GM12878 (cell line): ENCODE results near the gene THSD4. TPM values are rescaled to one million over a fixed set of nuclear protein-coding genes. Genes with fewer than 3 reads are reported as not detected.

Experiments
- ATAC-seq: fragments of 200-7000 bp; cut with Tn5 transposase; 3 replicates; pipeline ENCODE4 v1.9.1; 2020; ENCODE audit warnings: mild to moderate bottlenecking, moderate library complexity
- BruUV-seq: library from RNA; stranded (reverse); fragments of 400-500 nt; replicated peaks from 2 replicates; lab custom pipeline; 2021; lab: Mats Ljungman, UMichigan
- CTCF ChIA-PET: fragments of 300-600 bp; sonication (Branson Sonifier 250); formaldehyde crosslinking; extraction: SDS; loops from one replicate; lab custom pipeline; 2021; ENCODE audit warnings: inconsistent platforms; lab: Yijun Ruan, JAX
- POLR2A ChIA-PET: fragments of 350-600 bp; formaldehyde crosslinking; extraction: SDS; loops from one replicate; lab custom pipeline; 2021; ENCODE audit warnings: inconsistent platforms; lab: Charles Lee
- RAD21 ChIA-PET: fragments of 300-600 bp; sonication (Branson Sonifier 250); formaldehyde crosslinking; loops from one replicate; lab custom pipeline; 2023; ENCODE audit warnings: antibody characterized with exemption; ENCODE audit not compliant: unreplicated experiment; lab: Charles Lee
- SMC1A ChIA-PET: fragments of 300-600 bp; sonication (Branson Sonifier 250); formaldehyde crosslinking; loops from one replicate; lab custom pipeline; 2023; ENCODE audit not compliant: unreplicated experiment, uncharacterized antibody; lab: Charles Lee
- DNase-seq: peaks from one replicate; pipeline ENCODE4 v3.0.0-alpha.2; 2011; ENCODE audit warnings: low read depth, low spot score
- FAIRE-seq: peaks from 3 replicates; lab custom pipeline; 2011; peaks lifted over from hg19 to GRCh38; lab: Jason Lieb, UNC
- H2AFZ ChIP-seq: 2 replicates; pipeline ENCODE4 v1.6.0; 2011; ENCODE audit warnings: low read depth, low read length, control low read depth; ENCODE audit not compliant: control insufficient read depth
- H3K27ac ChIP-seq: 2 replicates; pipeline ENCODE4 v1.5.1; 2011; ENCODE audit warnings: control low read depth; ENCODE audit not compliant: control insufficient read depth, insufficient read depth
- H3K27me3 ChIP-seq, 2 experiments: replicated peaks in 1 of 2; 2 replicates each; pipeline versions ENCODE4 v1.6.0 to v1.6.1; 2011; ENCODE audit warnings: low read length in 1 of 2; ENCODE audit not compliant: control insufficient read depth in 2 of 2, insufficient read depth in 2 of 2
- H3K36me3 ChIP-seq, 2 experiments: 2 replicates each; pipeline ENCODE4 v1.5.1; 2011; ENCODE audit warnings: low read length in 1 of 2; ENCODE audit not compliant: control insufficient read depth in 2 of 2, insufficient read depth in 2 of 2
- H3K4me1 ChIP-seq: 2 replicates; pipeline ENCODE4 v1.6.1; 2011; ENCODE audit warnings: mild to moderate bottlenecking, low read length, moderate library complexity, mixed read lengths; ENCODE audit not compliant: control insufficient read depth, insufficient read depth
- H3K4me2 ChIP-seq: 2 replicates; pipeline ENCODE4 v1.6.0; 2011; ENCODE audit warnings: control low read depth; ENCODE audit not compliant: control insufficient read depth, insufficient read depth
- H3K4me3 ChIP-seq: fragments of 200-600 bp; sonication (generic); 2 replicates; pipeline ENCODE4 v1.5.1; 2016
- H3K79me2 ChIP-seq: 2 replicates; pipeline ENCODE4 v1.6.0; 2011; ENCODE audit warnings: low read length; ENCODE audit not compliant: control insufficient read depth, insufficient read depth
- H3K9ac ChIP-seq: 2 replicates; pipeline ENCODE4 v1.8.0; 2011; ENCODE audit warnings: low read length, control low read depth, mixed read lengths; ENCODE audit not compliant: control insufficient read depth, insufficient read depth
- H3K9me3 ChIP-seq: replicated peaks from 3 replicates; pipeline ENCODE4 v1.5.1; 2011; ENCODE audit warnings: mild to moderate bottlenecking, low read length; ENCODE audit not compliant: control insufficient read depth, insufficient read depth
- H4K20me1 ChIP-seq: 2 replicates; pipeline ENCODE4 v1.6.0; 2011; ENCODE audit not compliant: control insufficient read depth, insufficient read depth
- CREM ChIP-seq: IDR thresholded peaks from 2 replicates; pipeline ENCODE4 v1.6.1; 2014; ENCODE audit warnings: antibody characterized with exemption, low read depth
- EED ChIP-seq: sonication (generic); IDR thresholded peaks from 2 replicates; pipeline ENCODE4 v1.6.1; 2016; ENCODE audit warnings: antibody characterized with exemption, low read depth
- EGR1 ChIP-seq, 2 experiments: IDR thresholded peaks; 1 replicate in 1 of 2; 2 replicates in 1 of 2; pipeline ENCODE4 v1.6.1; 2011 to 2012; ENCODE audit warnings: low read depth in 2 of 2, low read length in 2 of 2, borderline replicate concordance in 1 of 2, mild to moderate bottlenecking in 1 of 2, moderate library complexity in 1 of 2
- NFYB ChIP-seq: IDR thresholded peaks from 2 replicates; pipeline ENCODE4 v1.6.1; 2011; ENCODE audit warnings: low read depth, mild to moderate bottlenecking, low read length, improper control_type of control experiment, moderate library complexity; ENCODE audit not compliant: insufficient read depth
- STAT1 ChIP-seq: fragments of 450-650 bp; conservative IDR thresholded peaks from 2 replicates; pipeline ENCODE4 v1.6.1; 2014; ENCODE audit warnings: antibody characterized with exemption, mild to moderate bottlenecking
- WGBS: methylation state at CpG from one replicate; pipeline ENCODE4 v1.1.6; 2016; ENCODE audit warnings: low lambda C conversion rate; ENCODE audit not compliant: insufficient replicate concordance, insufficient coverage; ENCODE audit errors: missing lambda C conversion rate; 5-methylcytosine and 5-hydroxymethylcytosine counted together
- in situ Hi-C: fragments of 300-500 bp; cut with MboI; formaldehyde crosslinking; loops from 9 replicates; pipeline ENCODE4 v1.14.3; 2018; ENCODE audit warnings: mixed read lengths
- intact Hi-C: fragments of 100-400 bp; cut with micrococcal nuclease; formaldehyde crosslinking; loops from one replicate; pipeline ENCODE4 v1.14.2; 2022; ENCODE audit not compliant: unreplicated experiment
- polyA plus RNA-seq, 11 experiments: library from polyadenylated mRNA; depleted of rRNA in 4 of 11; unstranded in 6 of 11; stranded (reverse) in 5 of 11; fragments of >200 nt; fragmentation: Nextera tagmentation in 4 of 11; fragmentation: Illumina TruSeq in 1 of 11; extraction: Ambion mirVana in 4 of 11; extraction: Trizol in 1 of 11; gene quantifications; 1 replicate in 1 of 11; 2 replicates in 10 of 11; pipeline versions ENCODE4 v1.2.1 to v1.2.3, GENCODE V29; 2011 to 2016; ENCODE audit warnings: inconsistent platforms in 2 of 11, missing spikeins in 2 of 11, low read depth in 1 of 11
- total RNA-seq, 4 experiments: library from RNA; depleted of rRNA in 3 of 4; stranded (reverse); fragments of >200 nt in 3 of 4; fragmentation: Illumina TruSeq in 1 of 4; extraction: Trizol in 1 of 4; gene quantifications; 2 replicates each; pipeline versions ENCODE4 v1.2.1 to v1.2.3, GENCODE V29; 2013 to 2021
- TF ChIP-seq, protein P1 (sequence below): fragments of 450-650 bp; IDR thresholded peaks from 2 replicates; pipeline ENCODE4 v1.6.1; 2016; ENCODE audit warnings: mild to moderate bottlenecking, moderate library complexity, borderline replicate concordance
- TF ChIP-seq, protein P2 (sequence below): IDR thresholded peaks from 2 replicates; pipeline ENCODE4 v1.6.1; 2011; ENCODE audit warnings: low read depth, low read length, improper control_type of control experiment, borderline replicate concordance
- TF ChIP-seq, protein P3 (sequence below): fragments of 450-650 bp; IDR thresholded peaks from 2 replicates; pipeline ENCODE4 v1.6.1; 2017; ENCODE audit warnings: antibody characterized with exemption, mild to moderate bottlenecking, moderate library complexity

THSD4 gene
- total and polyA plus RNA-seq, 10 of the 15 experiments (the other 5 are each of a cell fraction or from before 2014, with no cell fraction given): 0.04 to 0.13 (median 0.05) TPM; not detected in 7

DNA sequence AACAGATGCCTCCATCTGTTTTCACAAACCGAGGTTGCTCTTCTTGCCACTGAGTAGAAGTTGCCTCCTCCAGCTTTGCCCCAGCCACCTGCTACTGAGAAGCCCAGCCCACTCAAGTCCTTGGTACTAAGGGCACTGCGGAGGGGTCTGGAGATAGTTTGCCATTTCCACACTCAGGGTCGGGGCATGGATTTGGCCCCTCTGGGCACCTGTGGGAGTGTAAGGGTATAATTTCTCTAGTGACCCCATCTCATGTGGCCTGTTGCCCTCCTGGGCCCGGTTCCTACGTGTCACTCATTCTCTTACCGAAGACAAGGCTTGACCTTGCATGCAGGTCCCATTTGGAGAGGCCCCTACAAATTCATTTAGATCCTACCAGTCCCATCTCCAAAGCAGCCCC lies 79.0 kb downstream of the THSD4 start:
- in situ Hi-C loops (no loop called here), intact Hi-C loops (no loop called here)
- Histone ChIP-seq H3K9ac (no peak overlapping the region), H3K4me3 (no peak overlapping the region), H3K9me3 (no peaks in the 10 kb centered on the region), H3K4me1 (no peaks in the 10 kb centered on the region), H3K36me3 (no peaks in the 10 kb centered on the region), H3K79me2 (no peaks in the 10 kb centered on the region), H3K27ac (no peak overlapping the region), H2AFZ (no peak overlapping the region), H3K27me3 (no peaks in the 10 kb centered on the region), H4K20me1 (no peaks in the 10 kb centered on the region), H3K4me2 (no peak overlapping the region)
- no peak for ATAC-seq
- POLR2A ChIA-PET: no interaction called here
- BruUV-seq: no TSS peak
- no peak for FAIRE-seq
- CTCF ChIA-PET: no interaction called here
- SMC1A ChIA-PET: no interaction called here
- TF ChIP-seq CREM (no peak), EED (no peak), STAT1 (no peak), NFYB (no peak), EGR1 (IDR thresholded peaks at IDR 0.05; ENCODE audit: borderline replicate concordance in 1 of 2, low read depth in 2 of 2, low read length in 2 of 2) (no peak)
- TF ChIP-seq, protein P1, sequence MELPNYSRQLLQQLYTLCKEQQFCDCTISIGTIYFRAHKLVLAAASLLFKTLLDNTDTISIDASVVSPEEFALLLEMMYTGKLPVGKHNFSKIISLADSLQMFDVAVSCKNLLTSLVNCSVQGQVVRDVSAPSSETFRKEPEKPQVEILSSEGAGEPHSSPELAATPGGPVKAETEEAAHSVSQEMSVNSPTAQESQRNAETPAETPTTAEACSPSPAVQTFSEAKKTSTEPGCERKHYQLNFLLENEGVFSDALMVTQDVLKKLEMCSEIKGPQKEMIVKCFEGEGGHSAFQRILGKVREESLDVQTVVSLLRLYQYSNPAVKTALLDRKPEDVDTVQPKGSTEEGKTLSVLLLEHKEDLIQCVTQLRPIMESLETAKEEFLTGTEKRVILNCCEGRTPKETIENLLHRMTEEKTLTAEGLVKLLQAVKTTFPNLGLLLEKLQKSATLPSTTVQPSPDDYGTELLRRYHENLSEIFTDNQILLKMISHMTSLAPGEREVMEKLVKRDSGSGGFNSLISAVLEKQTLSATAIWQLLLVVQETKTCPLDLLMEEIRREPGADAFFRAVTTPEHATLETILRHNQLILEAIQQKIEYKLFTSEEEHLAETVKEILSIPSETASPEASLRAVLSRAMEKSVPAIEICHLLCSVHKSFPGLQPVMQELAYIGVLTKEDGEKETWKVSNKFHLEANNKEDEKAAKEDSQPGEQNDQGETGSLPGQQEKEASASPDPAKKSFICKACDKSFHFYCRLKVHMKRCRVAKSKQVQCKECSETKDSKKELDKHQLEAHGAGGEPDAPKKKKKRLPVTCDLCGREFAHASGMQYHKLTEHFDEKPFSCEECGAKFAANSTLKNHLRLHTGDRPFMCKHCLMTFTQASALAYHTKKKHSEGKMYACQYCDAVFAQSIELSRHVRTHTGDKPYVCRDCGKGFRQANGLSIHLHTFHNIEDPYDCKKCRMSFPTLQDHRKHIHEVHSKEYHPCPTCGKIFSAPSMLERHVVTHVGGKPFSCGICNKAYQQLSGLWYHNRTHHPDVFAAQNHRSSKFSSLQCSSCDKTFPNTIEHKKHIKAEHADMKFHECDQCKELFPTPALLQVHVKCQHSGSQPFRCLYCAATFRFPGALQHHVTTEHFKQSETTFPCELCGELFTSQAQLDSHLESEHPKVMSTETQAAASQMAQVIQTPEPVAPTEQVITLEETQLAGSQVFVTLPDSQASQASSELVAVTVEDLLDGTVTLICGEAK: no peak
- TF ChIP-seq, protein P2, sequence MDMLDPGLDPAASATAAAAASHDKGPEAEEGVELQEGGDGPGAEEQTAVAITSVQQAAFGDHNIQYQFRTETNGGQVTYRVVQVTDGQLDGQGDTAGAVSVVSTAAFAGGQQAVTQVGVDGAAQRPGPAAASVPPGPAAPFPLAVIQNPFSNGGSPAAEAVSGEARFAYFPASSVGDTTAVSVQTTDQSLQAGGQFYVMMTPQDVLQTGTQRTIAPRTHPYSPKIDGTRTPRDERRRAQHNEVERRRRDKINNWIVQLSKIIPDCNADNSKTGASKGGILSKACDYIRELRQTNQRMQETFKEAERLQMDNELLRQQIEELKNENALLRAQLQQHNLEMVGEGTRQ: no peak
- TF ChIP-seq, protein P3, sequence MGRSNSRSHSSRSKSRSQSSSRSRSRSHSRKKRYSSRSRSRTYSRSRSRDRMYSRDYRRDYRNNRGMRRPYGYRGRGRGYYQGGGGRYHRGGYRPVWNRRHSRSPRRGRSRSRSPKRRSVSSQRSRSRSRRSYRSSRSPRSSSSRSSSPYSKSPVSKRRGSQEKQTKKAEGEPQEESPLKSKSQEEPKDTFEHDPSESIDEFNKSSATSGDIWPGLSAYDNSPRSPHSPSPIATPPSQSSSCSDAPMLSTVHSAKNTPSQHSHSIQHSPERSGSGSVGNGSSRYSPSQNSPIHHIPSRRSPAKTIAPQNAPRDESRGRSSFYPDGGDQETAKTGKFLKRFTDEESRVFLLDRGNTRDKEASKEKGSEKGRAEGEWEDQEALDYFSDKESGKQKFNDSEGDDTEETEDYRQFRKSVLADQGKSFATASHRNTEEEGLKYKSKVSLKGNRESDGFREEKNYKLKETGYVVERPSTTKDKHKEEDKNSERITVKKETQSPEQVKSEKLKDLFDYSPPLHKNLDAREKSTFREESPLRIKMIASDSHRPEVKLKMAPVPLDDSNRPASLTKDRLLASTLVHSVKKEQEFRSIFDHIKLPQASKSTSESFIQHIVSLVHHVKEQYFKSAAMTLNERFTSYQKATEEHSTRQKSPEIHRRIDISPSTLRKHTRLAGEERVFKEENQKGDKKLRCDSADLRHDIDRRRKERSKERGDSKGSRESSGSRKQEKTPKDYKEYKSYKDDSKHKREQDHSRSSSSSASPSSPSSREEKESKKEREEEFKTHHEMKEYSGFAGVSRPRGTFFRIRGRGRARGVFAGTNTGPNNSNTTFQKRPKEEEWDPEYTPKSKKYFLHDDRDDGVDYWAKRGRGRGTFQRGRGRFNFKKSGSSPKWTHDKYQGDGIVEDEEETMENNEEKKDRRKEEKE: no peak
- RAD21 ChIA-PET: no interaction called here
- WGBS: 21% methylated on average over 6 of the region's 6 CpGs
- no peak for DNase-seq
